Measurements from ENCODE around the gene MSANTD7. TPM values are rescaled to one million over a fixed set of nuclear protein-coding genes. Genes with fewer than 3 reads are reported as not detected.
A peak's percentile ranks its signal among the peaks of the same experiment; 100 is the strongest.

Gene MSANTD7
- total RNA-seq, 6 donors from 2014 or later = 5.9 to 13.9 (median 7.5) TPM

- WGBS, 2 donors = 1% methylated on average over 39 to 47 of the region's 60 CpGs
- peak overlapping the region; percentile 97 to 100 (median 98) for H3K4me3 ChIP-seq
- H3K27me3 ChIP-seq = no peaks in the 10 kb centered on the region
- TF ChIP-seq EP300 (IDR thresholded peaks at IDR 0.05) = no peak
- TF ChIP-seq, protein P1, sequence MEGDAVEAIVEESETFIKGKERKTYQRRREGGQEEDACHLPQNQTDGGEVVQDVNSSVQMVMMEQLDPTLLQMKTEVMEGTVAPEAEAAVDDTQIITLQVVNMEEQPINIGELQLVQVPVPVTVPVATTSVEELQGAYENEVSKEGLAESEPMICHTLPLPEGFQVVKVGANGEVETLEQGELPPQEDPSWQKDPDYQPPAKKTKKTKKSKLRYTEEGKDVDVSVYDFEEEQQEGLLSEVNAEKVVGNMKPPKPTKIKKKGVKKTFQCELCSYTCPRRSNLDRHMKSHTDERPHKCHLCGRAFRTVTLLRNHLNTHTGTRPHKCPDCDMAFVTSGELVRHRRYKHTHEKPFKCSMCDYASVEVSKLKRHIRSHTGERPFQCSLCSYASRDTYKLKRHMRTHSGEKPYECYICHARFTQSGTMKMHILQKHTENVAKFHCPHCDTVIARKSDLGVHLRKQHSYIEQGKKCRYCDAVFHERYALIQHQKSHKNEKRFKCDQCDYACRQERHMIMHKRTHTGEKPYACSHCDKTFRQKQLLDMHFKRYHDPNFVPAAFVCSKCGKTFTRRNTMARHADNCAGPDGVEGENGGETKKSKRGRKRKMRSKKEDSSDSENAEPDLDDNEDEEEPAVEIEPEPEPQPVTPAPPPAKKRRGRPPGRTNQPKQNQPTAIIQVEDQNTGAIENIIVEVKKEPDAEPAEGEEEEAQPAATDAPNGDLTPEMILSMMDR (IDR thresholded peaks at IDR 0.05) = no peak
- TF ChIP-seq POLR2A (IDR thresholded peaks at IDR 0.05) = peak in 1 of 4 donors; percentile 8
- no peak for TF ChIP-seq POLR2AphosphoS5 (IDR thresholded peaks at IDR 0.05)
- H3K9me3 ChIP-seq = no peaks in the 10 kb centered on the region
- ATAC-seq (ENCODE audit: low FRiP score in 2 of 2) (peak in 1 of 2 donors; percentile 15), DNase-seq (peak in 1 of 2 donors; percentile 85)
- H3K36me3 ChIP-seq = no peaks in the 10 kb centered on the region
- peak overlapping the region; percentile 93 to 94 (median 94) for H3K27ac ChIP-seq
- H3K4me1 ChIP-seq = peaks cover 12 to 32% (median 16%) of the 10 kb centered on the region in 4 donors
Observed at GRCh38 chr10:14879124-14879927, 41.2 kb downstream of the MSANTD7 start.

- no peaks in the 10 kb centered on the region for H3K36me3 ChIP-seq
- H3K27me3 ChIP-seq = no peaks in the 10 kb centered on the region
- peak overlapping the region in 3 of 4 donors; percentile 97 to 99 (median 98) for H3K4me3 ChIP-seq
- ATAC-seq (ENCODE audit: low FRiP score in 2 of 2) (no peak), DNase-seq (no peak)
- no peaks in the 10 kb centered on the region for H3K9me3 ChIP-seq
- no peak overlapping the region for H3K27ac ChIP-seq
- H3K4me1 ChIP-seq = peaks cover 12 to 32% (median 16%) of the 10 kb centered on the region in 4 donors
- TF ChIP-seq POLR2A (IDR thresholded peaks at IDR 0.05) (no peak), EP300 (IDR thresholded peaks at IDR 0.05) (no peak), POLR2AphosphoS5 (IDR thresholded peaks at IDR 0.05) (no peak)
- TF ChIP-seq, protein P1 (IDR thresholded peaks at IDR 0.05) = no peak
- 2 to 6% methylated on average over 5 of the region's 5 CpGs for WGBS, 2 donors
Observed at GRCh38 chr10:14879928-14880193, 41.8 kb downstream of the MSANTD7 start.

GRCh38 chr10:14880229-14880628, 42.1 kb downstream of the MSANTD7 start:
- Histone ChIP-seq H3K27me3 (no peaks in the 10 kb centered on the region), H3K27ac (no peak overlapping the region), H3K4me1 (peaks cover 12 to 32% (median 16%) of the 10 kb centered on the region in 4 donors), H3K36me3 (no peaks in the 10 kb centered on the region), H3K4me3 (peak overlapping the region in 1 of 4 donors; percentile 99), H3K9me3 (no peaks in the 10 kb centered on the region)
- DNase-seq = no peak
- no peak for ATAC-seq (ENCODE audit: low FRiP score in 2 of 2)
- TF ChIP-seq POLR2A (IDR thresholded peaks at IDR 0.05) (no peak), POLR2AphosphoS5 (IDR thresholded peaks at IDR 0.05) (no peak)
- WGBS, 2 donors = 58 to 63% methylated on average over 7 of the region's 7 CpGs

DNA sequence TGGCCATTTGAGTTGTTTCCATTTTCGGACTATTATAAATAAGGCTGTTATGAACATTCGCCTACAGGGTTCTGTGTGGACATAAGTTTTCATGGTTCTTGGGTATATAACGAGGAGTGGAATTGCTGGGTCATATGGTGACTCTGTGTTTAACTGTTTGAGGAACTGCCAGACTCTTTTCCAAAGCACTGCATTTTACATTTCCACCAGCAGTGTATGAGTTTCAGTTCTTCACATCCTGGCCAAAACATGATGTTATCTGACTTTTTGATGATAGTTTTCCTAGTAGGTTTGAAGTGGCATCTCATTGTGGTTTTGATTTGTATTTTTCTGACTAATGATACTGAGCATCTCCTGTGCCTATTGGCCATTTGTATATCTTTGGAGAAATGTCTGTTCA, 46.0 kb downstream of the MSANTD7 start:
- TF ChIP-seq, protein P1 (IDR thresholded peaks at IDR 0.05) = no peak
- TF ChIP-seq POLR2A (IDR thresholded peaks at IDR 0.05) (no peak), POLR2AphosphoS5 (IDR thresholded peaks at IDR 0.05) (no peak)
- H3K27me3 ChIP-seq = no peaks in the 10 kb centered on the region
- DNase-seq = no peak
- no peak overlapping the region for H3K4me3 ChIP-seq
- ATAC-seq (ENCODE audit: low FRiP score in 2 of 2) = no peak
- no peak overlapping the region for H3K27ac ChIP-seq
- H3K4me1 ChIP-seq = peaks cover 3 to 14% (median 8%) of the 10 kb centered on the region in 4 donors
- WGBS, 2 donors = 95% methylated on average over 3 of the region's 3 CpGs
- no peaks in the 10 kb centered on the region for H3K9me3 ChIP-seq
- no peaks in the 10 kb centered on the region for H3K36me3 ChIP-seq

Other genes with a start within 250 kb of the MSANTD7 start
- 100 to 1,000 TPM in 1 of 6 donors, 10 to 100 TPM in 5; 44.0 to 136 (median 77.0) TPM for gene FAM107B, start 63.4 kb upstream of the MSANTD7 start, total RNA-seq
- 10 to 100 TPM in 1 of 6 donors, 1 to 10 TPM in 3, under 1 TPM in 2; 0.89 to 34.6 (median 1.7) TPM for gene CDNF, start 269 bp upstream of the MSANTD7 start, total RNA-seq
- gene HSPA14, start within 50 bp of the MSANTD7 start, total RNA-seq = 10 to 100 TPM in 2 of 6 donors, 1 to 10 TPM in 4; 4.3 to 14.7 (median 9.4) TPM
- 1 to 10 TPM; 1.6 to 4.9 (median 3.7) TPM for gene SUV39H2, start 40.6 kb downstream of the MSANTD7 start, total RNA-seq
- gene DCLRE1C, start 115.8 kb downstream of the MSANTD7 start, total RNA-seq = 10 to 100 TPM in 5 of 6 donors, 1 to 10 TPM in 1; 8.8 to 19.9 (median 10.9) TPM
- 1 to 10 TPM in 1 of 6 donors, under 1 TPM in 1, not detected in 4; 0.44 to 2.0 TPM for gene MEIG1, start 121.1 kb downstream of the MSANTD7 start, total RNA-seq
- gene OLAH, start 205.6 kb downstream of the MSANTD7 start, total RNA-seq = 1 to 10 TPM; 1.1 to 5.6 (median 2.4) TPM

All from upper lobe of left lung (tissue), 6 donors.